Gastrocnemius medialis (tissue), 4 donors: ENCODE results near the gene ATP10A.

ENCODE experiments used
- CTCF ChIP-seq, 5 experiments: fragments of 450-650 bp in 3 of 5; fragments of 200-600 bp in 2 of 5; sonication (generic) in 2 of 5; IDR thresholded peaks in 4 of 5; conservative IDR thresholded peaks in 1 of 5; 1 replicate in 4 of 5; 2 replicates in 1 of 5; pipeline ENCODE4 v1.5.1; 2016 to 2019; ENCODE audit warnings: antibody characterized with exemption in 5 of 5, mild to moderate bottlenecking in 3 of 5, moderate library complexity in 3 of 5
- POLR2A ChIP-seq, 2 donors: fragments of 450-650 bp; IDR thresholded peaks; one replicate each; pipeline ENCODE4 v1.6.1; 2017; ENCODE audit warnings: antibody characterized with exemption in 2 of 2, mild to moderate bottlenecking in 2 of 2, moderate library complexity in 2 of 2

GRCh38 chr15:25810631-25811091 lies 52.5 kb downstream of the ATP10A start:
- TF ChIP-seq POLR2A (IDR thresholded peaks at IDR 0.05) = no peak
- no peak for TF ChIP-seq CTCF (IDR thresholded peaks at IDR 0.05 in 4 of 5, conservative IDR thresholded peaks at IDR 0.05 in 1 of 5)
